Measurements from ENCODE around the gene AUTS2.

Gene AUTS2

GRCh38 chr7:70098133-70098561 lies 499.9 kb downstream of the AUTS2 start (continued):
- no peak for TF ChIP-seq ZNF214 (tag by site-specific recombination; IDR thresholded peaks at IDR 0.05; ENCODE audit: borderline replicate concordance)
- TF ChIP-seq ZNF639 (tag by site-specific recombination; IDR thresholded peaks at IDR 0.05), result peak; percentile 65
- no peak for TF ChIP-seq ZNF19 (tag by site-specific recombination; IDR thresholded peaks at IDR 0.05; ENCODE audit: low read depth)
- no peak for TF ChIP-seq ZFP41 (tag by site-specific recombination; IDR thresholded peaks at IDR 0.05; ENCODE audit: borderline replicate concordance)
- TF ChIP-seq KLF7 (tag by site-specific recombination; IDR thresholded peaks at IDR 0.05; ENCODE audit: borderline replicate concordance), result peak; percentile 52; the same call in 1 of the 2 replicates
- peak; percentile 14 for TF ChIP-seq ZNF654 (tag by site-specific recombination; IDR thresholded peaks at IDR 0.05; ENCODE audit: low read depth)
- TF ChIP-seq ZNF221 (tag by site-specific recombination; IDR thresholded peaks at IDR 0.05; ENCODE audit: borderline replicate concordance), result no peak
- 0 out of 2 replicates have a peak, but pooled peaks have one; percentile 3 for TF ChIP-seq ATF2 (tag by site-specific recombination; IDR thresholded peaks at IDR 0.05; ENCODE audit: low read depth)
- no peak for TF ChIP-seq ZNF324 (tag by site-specific recombination; IDR thresholded peaks at IDR 0.05)
- TF ChIP-seq ZNF266 (tag by site-specific recombination; IDR thresholded peaks at IDR 0.05; ENCODE audit: low read depth), result no peak
- TF ChIP-seq ZNF513 (tag by site-specific recombination; IDR thresholded peaks at IDR 0.05), result peak; percentile 55; the same call in 1 of the 2 replicates
- no peak for TF ChIP-seq ZNF776 (tag by site-specific recombination; IDR thresholded peaks at IDR 0.05; ENCODE audit: borderline replicate concordance)
- peak; percentile 76; the same call in 1 of the 2 replicates for TF ChIP-seq GFI1B (tag by site-specific recombination; IDR thresholded peaks at IDR 0.05)
- TF ChIP-seq ZSCAN30 (tag by site-specific recombination; IDR thresholded peaks at IDR 0.05), result peak; percentile 51
- TF ChIP-seq ZBTB48 (tag by site-specific recombination; IDR thresholded peaks at IDR 0.05), result no peak
- TF ChIP-seq ZNF514 (tag by site-specific recombination; IDR thresholded peaks at IDR 0.05), result no peak
- no peak for TF ChIP-seq ZNF280D (tag by site-specific recombination; IDR thresholded peaks at IDR 0.05)
- peak; percentile 95 for TF ChIP-seq WT1 (tag by site-specific recombination; IDR thresholded peaks at IDR 0.05)
- TF ChIP-seq PRDM10 (tag by site-specific recombination; IDR thresholded peaks at IDR 0.05), result no peak
- no peak for TF ChIP-seq ZNF354C (tag by site-specific recombination; IDR thresholded peaks at IDR 0.05; ENCODE audit: borderline replicate concordance, low read depth)
- peak; percentile 34 for TF ChIP-seq ZIC2 (tag by site-specific recombination; IDR thresholded peaks at IDR 0.05)
- no peak for TF ChIP-seq SALL2 (tag by site-specific recombination; IDR thresholded peaks at IDR 0.05; ENCODE audit: borderline replicate concordance)
- no peak for TF ChIP-seq ZNF133 (tag by site-specific recombination; IDR thresholded peaks at IDR 0.05)
- peak; percentile 77; the same call in 1 of the 2 replicates for TF ChIP-seq ZNF24 (tag by site-specific recombination; IDR thresholded peaks at IDR 0.05)
